ENCODE measurements around the gene CSKMT.
"Not testable (repeated sequence)": the region's sequence is repeated elsewhere in the genome, so short reads cannot be mapped to it uniquely, and the experiment has no call there.

The CSKMT gene

DNA sequence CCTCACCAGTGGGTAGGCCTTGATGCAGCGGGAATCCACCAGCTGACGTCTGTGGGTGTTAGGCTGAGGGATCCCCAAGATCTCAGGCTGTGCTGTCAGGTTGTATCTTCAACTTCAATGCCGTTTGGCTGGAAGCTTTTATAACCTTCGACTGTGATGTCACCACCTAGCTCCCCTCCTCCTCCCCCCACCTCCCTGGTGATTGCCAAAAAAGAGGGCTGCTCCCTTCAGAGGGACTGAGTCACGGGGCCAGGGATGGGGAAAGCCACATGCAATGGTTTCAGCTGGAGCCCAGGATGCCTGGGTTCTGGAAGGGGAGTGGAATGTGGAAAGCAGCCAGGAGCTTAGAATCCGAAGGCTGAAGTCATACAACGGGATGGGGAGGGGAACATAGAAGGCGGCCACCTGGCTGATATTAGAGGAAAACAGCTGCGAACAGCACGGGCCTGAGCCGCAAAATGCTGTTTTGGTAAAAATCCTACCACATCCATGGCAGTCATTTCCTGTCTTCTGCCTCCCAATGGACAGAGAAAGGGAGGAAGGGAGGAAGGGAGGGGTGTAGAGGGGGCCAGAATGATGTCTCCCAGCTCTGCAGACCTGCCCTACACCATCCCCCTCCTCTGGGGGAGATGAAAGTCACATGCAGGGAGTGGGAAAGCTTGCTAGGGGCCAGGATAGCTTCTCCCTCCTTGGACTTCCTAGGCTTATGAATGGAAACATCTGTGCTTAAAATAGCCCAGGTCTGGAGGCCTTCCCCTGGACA is 24.5 kb downstream of the CSKMT start, which contains the start of gene LRRN4CL:
TSS of gene LRRN4CL (minus strand) at position 110 of the 763 bp plus-strand sequence. CDS start 1,022 bp downstream, outside the sequence.
- no peak for DNase-seq (ENCODE audit: low read depth)

DNA sequence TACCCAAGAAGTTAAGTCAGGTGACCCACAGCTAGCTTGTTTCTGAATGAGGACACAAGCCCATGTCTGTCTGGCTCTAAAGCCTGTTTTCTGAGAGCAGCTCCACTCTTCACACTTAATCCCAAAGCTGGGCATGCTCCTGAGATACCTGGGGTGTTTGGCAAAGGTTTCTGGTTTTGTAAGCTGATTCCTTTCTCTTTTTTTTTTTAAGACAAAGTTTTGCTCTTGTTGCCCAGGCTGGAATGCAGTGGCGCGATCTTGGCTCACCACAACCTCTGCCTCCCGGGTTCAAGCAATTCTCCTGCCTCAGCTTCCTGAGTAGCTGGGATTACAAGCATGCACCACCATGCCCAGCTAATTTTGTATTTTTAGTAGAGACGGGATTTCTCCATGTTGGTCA is 28.5 kb downstream of the CSKMT start:
- DNase-seq (ENCODE audit: low read depth): not testable (repeated sequence)

DNA sequence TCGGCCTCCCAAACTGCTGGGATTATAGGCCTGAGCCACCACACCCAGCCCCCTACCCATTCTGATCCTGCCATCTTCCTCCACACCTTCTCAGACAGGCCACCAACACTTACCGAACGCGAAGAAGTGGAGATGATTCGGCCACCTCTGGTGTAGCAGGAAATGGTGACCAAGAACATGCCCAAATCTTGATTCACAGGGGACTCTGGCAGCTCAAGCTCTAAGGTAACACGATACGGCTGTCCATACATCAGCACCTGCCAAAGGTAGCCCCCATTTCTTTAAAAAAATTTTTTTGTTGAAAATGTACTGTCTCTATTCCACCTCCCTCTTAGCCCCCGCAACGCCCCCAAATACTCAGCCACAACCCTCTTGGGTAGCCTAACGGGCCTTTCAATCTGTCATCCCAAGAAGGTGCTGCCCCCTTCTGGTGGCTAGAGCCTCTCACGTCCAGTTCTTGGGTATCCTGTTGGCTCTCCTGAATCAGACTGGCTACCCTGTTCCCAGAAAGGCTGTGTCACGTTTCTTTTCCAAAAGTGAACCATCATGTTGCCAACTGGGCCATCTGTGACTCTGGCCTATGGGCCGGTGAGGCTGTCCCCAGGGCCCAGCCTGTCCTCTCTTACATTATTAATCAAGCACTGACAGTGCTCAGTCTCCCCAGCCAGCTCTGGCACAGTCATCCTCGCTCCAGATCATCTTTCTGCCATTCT is 29.5 kb downstream of the CSKMT start:
- peak; percentile 30 for DNase-seq (ENCODE audit: low read depth)

DNA sequence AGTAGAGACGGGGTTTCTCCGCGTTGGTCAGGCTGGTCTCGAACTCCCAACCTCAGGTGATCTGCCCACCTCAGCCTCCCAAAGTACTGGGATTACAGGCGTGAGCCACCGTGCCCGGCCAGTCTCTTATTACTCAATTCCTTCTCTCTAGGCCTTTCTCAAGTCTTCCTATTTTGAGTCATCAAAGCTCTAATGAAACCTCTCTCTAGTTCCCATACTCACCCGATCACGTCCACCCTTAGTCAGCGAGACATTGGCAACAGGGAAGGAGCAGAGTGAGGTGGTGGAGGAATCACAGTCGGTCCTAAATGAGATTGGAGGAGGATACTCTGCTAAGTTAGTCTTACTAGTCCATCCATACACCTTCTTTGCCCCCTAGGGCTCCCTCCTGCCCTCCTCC is 37.1 kb downstream of the CSKMT start:
- no peak for DNase-seq (ENCODE audit: low read depth)

DNA sequence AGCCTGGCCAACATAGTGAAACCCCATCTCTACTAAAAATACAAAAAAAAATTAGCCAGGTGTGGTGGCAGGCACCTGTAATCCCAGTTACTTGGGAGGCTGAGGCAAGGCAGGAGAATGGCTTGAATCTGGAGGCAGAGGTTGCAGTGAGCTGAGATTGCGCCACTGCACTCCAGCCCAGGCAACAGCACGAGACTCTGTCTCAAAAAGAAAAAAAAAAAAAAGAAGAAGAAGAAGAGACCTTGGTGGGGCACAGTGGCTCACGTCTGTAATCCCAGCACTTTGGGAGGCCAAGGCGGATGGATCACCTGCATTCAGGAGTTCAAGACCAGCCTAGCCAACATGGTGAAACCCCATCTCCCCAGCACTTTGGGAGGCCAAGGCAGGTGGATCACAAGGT is 38.8 kb downstream of the CSKMT start:
- DNase-seq (ENCODE audit: low read depth): not testable (repeated sequence)

DNA sequence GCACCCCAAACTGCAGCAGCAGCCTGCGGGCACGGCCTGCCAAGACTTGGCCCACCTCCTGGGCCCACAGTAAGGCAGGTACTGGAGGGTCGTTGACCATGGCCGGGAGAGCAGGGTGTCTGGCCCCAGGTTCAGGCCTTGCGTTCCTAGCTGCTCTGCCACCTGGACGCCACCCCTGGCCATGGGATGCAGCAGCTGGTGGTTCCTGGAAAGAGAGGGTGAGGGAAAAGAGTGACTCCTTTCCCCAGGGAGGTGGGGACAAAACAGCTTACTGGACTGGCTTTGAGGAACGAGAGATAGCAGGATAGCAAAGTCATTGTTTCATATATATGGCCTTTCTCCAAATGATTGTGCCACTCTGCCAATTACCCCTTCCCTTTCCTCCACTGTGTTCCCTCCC is 40.3 kb downstream of the CSKMT start:
- DNase-seq (ENCODE audit: low read depth): no peak

DNA sequence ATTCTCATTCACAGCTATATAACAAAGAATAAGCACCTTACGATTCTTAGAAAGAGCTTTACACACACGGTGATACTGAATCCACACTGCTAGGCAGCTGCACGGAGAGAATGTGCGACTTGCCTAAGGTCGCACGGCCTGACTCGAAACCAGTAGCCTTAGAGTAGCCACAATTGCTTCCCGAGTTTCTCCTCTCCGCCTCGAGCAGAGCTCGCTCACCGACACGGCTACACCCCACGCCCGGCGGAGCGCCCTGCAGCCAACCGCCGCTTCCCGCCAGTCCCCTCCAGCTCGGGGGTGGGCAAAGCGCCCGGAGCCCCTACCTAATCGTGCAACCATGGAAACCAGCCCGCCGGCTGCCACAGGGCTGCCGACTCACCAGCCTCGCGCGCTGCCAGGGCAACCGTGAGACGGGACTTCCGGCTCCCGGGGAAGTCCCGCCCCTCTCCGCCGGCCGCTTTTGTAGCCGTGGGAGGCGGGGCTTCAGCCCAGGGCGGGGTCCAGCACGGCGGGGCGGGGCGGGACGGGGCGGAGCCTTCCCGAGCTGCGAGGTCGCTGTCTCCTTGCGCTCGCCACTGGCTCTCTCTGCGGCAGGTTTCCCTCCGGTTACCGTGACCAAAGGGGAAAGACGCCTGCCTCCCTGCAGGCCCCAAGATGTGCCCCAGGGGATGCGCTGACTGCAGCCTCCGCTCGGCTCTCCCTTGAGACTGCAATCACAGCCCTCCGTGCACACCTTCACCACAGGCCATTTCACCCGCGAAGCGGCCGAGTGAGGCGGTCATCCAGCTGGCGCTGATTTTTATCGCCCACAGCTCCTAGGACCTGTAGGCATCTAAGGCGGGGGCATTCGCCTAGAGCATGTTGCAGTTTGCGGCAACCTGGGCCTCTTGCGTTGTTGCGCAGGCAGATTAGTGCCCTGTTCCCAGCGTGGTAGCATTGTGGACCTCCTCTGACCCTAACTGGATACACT is 41.1 kb downstream of the CSKMT start:
- DNase-seq (ENCODE audit: low read depth): peak; percentile 94

DNA sequence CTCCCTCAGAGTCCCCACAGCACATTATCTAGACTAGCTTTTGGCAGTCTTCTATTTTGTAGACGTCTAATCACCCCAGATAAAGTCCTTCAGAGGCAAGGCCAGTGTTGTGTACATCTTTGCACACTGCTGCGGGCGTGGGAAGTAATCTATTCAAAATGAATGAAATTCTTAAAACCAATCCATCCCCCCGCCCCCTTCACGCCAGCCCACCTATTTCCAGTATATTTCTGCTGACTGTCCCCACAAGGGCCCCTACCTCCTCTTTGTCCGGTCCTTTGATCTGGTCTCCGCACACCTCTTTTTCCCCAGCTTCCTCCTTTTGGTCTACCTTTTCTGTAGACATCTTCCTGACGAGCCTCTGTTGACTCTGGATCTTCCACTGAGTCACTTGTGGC is 41.7 kb downstream of the CSKMT start:
- DNase-seq (ENCODE audit: low read depth): no peak

DNA sequence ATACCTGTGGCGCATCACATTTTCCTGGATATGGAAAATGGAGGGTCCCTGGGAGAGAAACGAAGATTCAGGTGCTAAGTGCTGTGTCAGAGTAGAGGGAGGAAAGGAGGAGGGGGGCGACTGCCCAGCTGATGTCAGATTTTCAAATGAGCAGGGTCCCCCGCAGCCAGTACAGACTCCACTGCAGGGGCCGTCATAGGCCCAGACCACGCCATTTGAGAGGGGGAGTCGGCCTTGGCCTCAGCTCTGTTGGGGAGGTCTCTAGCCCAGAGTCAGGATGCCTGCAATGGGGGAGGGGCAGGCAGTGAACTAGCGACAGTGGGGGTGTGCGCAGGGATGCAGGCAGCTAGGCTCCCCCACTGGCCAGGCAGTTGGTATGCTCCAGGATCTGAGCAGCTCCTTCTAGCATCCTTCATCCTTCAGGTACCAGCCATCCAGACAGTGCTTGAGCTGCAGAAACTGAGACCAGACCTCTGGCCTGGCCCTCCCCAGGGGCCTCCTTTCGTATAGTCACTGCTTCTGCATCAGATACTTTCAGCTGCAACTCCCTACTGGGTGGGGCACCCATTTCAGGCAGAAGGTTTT is 42.3 kb downstream of the CSKMT start, which contains the start of the genes BSCL2 and GNG3:
TSS of gene BSCL2 (minus strand) at position 148 of the 585 bp plus-strand sequence. CDS start 229 bp downstream, outside the sequence.
TSS of gene GNG3 (plus strand) at position 400 of the 585 bp plus-strand sequence. CDS start 620 bp downstream, outside the sequence.
- DNase-seq (ENCODE audit: low read depth): no peak

DNA sequence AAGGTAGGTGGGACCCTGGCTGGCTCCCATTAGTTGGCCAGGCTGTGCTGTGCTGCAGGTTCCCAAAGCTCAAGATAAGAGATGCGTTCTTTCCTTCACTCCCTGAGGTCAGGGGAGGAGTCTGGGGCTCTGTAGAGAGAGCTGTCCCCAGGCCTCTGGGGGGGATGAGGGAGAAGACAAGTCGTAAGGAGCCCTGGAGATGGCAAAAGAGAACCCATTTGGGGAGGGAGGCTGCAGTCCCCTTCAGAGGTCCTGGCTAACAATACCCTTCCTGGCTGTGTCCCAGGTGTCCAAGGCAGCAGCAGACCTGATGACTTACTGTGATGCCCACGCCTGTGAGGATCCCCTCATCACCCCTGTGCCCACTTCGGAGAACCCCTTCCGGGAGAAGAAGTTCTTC is 43.3 kb downstream of the CSKMT start:
- DNase-seq (ENCODE audit: low read depth): no peak

DNA sequence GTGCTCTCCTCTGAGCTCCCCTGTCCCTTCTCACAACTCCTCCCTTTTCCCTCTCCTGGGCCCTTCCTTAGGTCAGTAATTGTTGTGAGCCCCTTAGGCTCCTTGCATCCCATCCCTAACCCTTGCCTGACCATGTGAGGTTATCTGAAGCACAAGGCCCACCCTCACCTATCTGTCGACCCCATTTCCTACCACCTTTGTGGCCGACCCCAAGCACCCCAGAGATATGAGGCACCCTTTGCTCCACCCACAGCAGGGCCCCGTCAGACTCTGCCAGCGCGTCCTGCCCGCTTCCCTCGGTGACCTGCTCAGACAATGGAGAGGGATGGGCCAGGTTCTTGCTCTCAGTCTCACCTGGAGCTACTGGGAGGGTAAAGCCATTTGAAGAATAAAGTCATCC is 43.7 kb downstream of the CSKMT start:
- DNase-seq (ENCODE audit: low read depth): no peak

DNA sequence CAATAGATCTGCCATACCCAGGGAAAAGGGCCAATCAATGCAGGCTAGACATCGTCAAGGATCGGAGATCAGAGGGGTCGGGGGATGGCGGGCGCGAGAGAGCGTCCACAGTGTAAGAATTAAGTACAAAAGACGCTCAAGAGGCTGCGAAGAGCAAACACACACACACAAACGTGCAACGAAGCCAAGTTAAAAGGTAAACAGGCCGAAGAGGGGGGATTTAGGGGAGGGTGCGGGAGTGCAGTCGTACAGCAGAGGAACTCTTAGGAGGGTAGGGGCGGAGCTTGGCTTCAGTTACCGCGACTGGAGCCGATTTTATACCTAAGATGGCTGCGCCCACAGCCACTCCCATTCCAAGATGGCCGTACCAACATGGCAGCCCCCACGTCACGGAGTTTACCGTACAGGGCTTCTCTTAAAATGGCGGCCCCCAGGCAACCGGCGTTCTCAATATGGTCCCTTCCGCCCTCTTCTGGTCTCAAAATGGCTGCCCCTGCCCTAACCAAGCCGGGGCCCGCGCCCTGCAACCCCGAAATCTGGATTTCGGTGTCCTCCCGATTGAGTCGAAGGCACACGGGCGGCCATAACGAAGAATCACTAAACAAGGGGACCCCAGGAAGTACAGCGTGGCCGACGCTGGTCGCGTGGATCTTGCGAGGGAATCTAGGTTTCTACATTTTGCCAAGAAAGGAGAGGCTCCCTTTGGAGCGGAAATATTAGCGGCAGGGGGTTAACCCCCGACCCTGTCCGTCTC is 44.3 kb downstream of the CSKMT start:
- DNase-seq (ENCODE audit: low read depth): peak; percentile 70

DNA sequence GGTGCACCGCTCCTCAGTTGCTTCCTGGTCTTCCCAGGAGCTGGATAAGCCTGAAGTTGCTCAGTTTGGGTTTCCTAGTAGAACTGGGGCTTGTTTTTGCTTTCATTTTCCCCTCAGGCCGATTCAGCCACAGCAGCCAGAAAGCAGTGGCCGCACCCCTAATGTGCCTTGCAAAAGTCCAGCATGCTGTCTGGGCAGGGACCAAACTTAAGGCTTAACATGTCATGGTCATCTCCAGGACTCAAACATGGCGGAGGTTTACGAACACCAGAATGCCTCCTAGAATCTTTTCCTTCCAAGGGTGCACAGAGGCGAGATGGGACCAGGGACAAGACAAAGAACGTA is 44.9 kb downstream of the CSKMT start:
- no peak for DNase-seq (ENCODE audit: low read depth)

DNA sequence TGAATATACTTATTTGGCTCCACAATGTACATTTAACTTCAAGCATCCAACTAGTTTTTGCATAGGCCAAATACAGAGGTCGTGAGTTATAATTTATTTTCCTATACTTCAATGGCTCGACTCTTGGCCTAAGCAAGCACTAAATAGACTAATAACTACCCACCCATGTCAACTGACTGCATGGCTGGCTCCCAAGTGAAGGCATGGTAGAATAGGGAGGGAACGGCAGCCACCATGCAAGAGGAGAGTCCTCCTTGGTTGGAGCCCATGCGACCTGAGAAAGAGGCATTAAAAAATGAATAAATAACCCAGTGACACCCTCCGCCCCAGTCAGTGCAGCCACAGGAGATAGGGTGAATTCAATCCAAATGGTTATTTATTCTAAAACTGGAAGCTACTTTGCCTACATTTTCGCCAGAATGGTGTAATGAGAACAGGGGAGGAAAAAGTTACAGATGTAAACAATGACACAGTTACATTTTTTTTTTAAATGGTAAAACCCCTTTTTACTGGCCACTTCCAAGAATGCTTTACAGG is 47.2 kb downstream of the CSKMT start:
- no peak for DNase-seq (ENCODE audit: low read depth)

DNA sequence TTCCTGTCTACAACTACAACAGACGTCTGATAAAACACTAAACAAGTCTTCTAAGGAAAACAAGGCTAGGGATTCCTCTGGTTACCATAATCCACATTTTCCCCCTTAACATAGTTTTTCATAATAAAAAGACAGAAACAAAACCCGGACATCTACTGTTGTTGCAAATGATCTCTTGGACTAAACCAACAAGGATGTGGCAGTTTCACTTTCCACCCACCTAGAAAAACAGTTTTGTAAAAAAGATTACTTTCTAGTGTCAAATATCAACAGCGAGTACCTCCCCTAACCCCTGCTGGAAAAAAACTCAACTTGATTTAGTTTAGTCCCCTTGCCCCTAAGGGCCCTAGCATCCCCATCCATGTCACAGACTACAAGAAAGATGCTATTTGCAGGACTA is 47.7 kb downstream of the CSKMT start:
- DNase-seq (ENCODE audit: low read depth): no peak

DNA sequence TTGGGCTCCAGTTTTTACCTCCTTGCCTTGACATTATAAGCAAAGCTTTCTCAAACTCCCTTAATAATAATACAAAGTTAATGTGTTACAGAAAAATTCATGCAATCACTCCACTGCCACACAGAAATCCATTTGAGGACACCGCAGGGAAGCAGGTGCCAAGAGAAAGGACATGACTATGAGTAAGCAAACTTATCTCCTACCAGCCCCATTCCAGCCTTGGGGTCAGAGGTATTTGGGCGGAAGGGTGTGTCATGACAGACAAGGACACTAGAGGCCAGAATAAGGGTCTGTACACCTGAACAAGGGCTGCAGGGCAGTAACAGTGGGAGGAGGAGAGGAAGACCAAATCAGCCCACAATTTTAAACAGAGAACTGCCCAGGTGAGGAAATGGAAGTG is 48.2 kb downstream of the CSKMT start:
- DNase-seq (ENCODE audit: low read depth): no peak

DNA sequence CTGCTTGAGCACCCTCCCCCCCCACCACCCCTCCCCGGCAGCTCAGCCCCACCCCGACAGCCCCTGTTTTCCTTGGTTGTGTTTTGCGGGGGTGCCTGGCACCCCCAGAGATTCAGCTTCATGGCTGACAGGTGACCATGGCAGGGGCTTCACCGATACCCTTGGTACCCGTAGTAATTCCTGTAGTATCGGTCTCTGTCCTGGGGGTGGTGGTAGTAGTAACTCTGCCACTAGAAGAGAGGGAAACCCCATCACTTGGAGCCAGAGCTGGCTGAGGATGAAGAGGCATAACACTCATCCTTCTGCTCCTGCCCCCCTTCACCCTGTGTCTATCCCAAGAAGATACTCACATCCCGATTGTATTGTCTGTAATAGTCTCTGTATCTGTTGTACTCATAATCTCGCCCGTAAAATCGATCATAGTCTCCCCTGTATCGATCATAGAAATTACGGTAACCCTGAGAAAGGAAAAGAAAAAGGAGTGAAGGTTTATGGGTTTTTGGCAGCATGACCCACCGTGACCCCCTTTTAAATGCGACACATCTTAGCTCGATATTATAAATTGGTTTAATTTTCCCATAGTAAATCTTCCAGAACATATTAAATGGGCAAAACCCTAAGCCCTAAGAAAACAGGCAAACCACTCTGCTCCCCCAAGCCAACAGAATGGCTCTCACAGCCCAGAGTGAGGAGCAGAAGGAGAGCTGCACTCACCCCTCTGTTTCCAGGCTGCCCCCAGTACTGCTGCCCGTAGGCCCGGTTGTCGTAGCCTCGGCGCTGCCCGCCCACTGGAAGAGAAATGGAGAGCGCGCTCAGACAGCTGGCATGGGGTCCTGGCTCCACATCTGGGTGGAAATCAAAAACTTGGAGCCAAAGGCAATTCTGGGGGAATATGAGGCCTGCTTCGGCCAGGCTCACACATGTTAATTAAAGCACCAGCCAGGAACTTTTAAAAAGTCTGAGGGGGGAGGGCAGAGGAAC is 50.3 kb downstream of the CSKMT start:
- no peak for DNase-seq (ENCODE audit: low read depth)

DNA sequence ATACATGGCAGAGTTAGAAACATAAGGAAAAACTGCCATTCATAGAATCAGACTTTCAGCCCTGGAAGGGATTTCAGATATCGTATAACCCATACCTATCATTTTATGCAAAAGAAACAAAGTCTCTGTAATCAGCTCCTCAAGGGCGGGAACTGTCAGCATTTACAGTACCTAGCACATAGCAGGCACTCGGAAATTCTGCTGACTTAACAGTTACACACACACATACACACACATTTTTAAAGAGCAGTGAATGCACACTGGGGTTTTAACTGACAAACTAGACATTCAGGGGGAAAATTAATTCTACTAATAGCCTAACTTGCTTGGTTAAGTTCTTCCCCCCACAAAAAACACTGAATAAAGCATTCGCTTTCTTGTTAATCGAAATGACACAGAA is 51.1 kb downstream of the CSKMT start:
- no peak for DNase-seq (ENCODE audit: low read depth)

DNA sequence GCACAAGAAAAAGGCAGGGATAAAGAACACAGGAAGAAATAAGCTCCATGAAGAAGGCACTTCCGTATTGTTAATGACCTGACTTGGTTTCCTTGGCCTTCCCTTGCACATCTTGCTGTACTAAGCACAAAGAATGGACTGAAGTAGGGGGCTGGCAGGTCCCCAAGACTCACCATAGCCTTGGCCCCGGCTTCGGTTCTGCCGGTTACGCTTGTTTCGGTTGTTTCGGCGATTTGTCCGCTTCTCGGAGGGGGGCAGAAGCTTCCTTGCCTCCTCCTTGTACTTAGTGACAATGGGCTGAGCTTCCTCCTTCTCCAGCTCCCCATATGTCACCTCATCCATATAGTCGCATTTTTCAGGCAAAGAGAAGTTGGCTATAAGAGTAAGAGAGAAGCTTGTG is 51.7 kb downstream of the CSKMT start:
- no peak for DNase-seq (ENCODE audit: low read depth)

Measured in stimulated activated CD8-positive, alpha-beta memory T cell treated with anti-CD3 and anti-CD28 coated beads, Interleukin-15, amount 100 ng/mL, for 24 hours (primary cell).